GM18868 (cell line): ENCODE results near the gene NAT14.
"Not testable (repeated sequence)": the region's sequence is repeated elsewhere in the genome, so short reads cannot be mapped to it uniquely, and the experiment has no call there.

Experiments used
- ATAC-seq: cut with Tn5 transposase; IDR thresholded peaks from one replicate; pipeline ENCODE4 v1.9.1; 2021; ENCODE audit warnings: mild to moderate bottlenecking, moderate library complexity; ENCODE audit not compliant: unreplicated experiment

The NAT14 gene, protein sequence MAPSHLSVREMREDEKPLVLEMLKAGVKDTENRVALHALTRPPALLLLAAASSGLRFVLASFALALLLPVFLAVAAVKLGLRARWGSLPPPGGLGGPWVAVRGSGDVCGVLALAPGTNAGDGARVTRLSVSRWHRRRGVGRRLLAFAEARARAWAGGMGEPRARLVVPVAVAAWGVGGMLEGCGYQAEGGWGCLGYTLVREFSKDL

DNA sequence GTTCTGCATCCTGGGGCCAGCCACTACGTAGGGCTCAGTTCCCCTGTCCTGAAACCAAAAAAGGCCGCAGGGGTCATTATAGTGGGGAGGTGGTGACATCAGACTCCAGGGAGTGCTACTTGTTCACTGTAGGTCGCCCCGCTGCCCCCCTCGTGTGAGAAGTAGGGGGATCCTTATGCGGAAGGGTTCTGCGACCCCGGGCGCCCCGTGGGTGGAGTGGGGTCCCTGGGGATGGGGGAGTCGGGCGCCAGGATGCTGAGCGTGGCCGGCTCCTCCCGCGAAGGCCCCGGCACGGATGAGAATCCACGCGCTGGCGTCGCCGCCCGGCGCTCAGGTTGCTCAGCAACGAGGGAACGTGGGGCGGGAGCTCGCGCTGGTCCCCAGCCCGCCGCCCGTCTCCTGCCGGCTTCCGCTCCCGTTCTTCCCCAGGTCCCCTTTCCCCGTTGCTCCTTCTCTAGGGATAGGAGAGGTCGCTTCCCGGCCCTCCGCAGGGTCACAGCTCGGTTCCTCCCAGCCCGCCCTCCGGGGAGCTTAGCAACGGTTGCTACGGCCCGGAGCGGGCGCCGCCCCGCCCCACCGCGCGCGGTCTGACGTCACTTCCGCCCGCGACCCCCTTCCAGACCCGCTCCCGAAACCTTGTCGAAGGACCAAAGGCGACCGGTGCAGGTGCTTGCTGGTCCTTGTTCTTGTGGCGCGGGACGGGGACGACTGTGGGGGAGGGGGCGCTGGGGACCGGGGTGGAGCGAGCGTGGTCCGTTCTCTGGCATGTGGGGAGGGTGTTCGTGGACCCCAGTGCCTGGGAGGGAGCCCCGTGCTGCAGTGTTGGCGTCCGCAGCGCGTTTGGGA is at the start of gene NAT14:
TSS of gene NAT14 (plus strand) at position 596 of the 846 bp plus-strand sequence. CDS start 521 bp downstream, outside the sequence.
- no peak for ATAC-seq

DNA sequence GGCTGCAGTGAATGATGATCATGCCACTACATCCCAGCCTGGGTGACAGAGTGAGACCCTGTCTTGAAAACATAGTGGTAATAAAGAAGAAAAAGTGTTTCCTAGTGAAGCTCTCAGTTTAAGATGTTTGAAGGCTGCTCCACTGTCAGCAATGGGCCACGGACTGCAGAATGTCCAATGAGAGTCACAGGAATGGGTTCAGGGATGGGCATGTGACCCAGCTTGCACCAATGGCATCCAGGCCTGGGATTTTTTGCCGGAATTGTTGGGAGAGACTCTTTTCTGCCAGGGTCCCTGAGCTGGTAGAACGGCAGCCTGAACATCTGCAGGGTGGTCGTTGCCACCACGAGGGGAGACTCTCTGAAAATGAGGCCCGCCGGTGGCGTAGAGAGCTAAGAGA is 48.1 kb upstream of the NAT14 start:
- no peak for ATAC-seq

DNA sequence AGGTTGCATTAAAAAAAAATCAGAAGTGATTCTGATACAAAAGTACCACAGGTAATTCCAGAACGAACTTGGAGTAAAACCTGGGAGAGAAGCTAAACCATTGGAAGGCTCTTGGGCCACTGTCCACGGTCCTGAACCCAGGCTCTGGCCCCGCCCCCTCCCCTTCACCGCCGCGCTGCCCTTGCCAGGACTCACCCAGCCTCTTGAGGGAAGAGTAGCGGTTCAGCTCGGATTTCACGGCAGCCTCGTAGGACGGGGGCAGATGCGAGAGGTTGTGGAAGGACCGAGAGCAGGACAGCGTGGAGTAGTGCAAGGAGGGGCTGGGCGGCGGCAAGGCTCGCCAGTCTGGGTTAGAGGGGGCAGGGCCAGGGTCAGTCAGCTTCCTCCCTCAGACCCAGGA is 47.6 kb upstream of the NAT14 start:
- no peak for ATAC-seq

DNA sequence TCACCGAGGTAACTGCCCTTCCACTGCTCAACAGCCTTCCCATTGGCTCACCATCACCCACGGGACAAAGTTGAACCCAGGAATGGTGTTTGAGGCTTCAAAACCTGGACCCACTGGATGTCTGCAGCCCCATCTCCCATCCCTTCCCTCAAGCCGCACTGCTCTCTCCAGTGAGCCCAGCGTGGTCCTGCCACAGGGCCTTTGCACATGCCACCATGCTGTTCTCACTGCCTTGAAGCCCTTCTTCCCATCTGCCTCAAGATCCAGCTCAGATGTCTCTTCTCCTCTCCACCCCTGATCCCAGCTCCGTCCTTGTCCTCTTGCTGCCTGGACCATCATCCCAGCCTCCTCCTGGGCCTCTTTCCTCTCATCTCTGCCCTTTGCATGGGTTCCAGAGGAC is 45.9 kb upstream of the NAT14 start:
- ATAC-seq, result no peak

DNA sequence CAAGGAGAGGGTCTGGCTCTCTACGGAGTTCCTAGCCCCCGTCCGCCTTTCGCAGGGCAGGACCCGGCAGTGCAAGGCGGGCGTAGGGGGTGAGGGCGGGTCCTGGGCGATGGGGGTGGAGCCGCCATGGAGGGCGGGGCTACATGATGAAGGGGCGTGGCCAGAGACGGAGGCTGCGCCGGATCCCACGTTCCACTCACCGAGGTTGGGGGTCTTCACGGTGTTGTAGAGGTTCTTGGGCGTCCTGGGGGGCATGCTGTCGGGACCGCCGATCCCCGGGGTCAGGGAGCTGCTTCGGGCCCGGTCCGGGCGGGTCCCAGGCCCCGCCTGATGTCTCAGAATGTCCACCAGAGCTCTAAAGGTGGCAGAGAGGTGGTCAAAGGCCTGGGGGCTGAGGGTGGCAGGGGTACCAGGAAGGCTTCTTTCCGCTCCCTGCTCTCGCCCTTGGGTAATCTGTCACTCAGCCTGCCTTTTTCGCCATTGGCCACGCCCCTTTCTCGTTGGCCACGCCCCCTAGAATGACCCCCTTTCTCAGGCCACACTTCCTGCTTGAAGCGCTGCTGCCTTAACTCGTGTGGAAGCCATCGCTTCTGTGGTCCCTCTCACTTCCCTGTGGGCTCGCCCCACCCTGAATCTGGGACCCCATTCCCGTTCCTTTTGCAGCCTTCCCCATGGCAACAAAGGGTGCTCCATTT is 44.4 kb upstream of the NAT14 start:
- ATAC-seq, result no peak

DNA sequence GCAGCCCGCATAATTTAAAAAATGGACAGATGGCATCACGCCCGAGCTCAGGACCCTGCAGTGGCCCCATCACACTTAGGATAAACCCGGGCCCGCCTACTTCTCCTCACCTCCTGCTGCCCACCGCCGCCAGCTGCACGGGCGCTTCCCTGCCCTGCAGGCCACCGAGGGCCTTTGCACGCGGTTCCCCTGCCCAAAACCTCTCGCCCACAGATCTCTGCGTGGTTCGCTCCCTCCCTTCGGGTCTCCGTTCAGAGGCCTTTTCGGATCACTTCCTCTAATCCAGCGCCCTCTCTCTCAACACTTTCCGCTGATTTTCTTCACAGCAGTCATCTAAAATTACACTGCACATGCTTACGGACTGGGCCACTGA is 43.7 kb upstream of the NAT14 start:
- no peak for ATAC-seq

DNA sequence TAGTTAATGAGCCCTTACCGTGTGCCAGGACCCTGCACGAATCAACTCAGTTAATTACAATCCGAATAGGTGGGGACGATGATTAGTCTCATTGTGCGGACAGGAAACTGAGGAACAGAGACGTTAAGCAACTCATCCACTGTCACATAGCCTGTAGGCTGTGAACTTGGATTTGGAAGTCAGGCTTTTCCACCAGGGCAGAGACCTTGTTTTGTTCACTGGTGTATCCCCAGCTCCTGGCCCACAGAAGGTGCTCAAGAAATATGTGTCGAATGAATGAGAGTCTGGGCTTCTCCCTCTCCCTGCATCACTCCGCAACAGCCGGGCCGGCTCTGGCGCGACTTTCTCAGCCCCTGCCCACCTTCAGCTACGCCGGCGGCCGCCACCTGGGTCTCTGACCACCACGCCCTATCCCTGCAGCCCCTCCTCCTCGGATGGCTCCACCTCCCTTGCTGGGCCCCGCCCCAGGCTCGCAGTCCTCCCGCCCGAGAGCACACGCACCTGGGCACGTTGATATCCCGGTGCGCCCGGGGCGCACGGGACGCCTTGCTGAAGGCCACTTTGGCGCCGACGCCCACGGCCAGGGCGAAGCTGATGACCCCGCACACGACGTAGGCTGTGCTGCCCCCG is 43.2 kb upstream of the NAT14 start:
- no peak for ATAC-seq

DNA sequence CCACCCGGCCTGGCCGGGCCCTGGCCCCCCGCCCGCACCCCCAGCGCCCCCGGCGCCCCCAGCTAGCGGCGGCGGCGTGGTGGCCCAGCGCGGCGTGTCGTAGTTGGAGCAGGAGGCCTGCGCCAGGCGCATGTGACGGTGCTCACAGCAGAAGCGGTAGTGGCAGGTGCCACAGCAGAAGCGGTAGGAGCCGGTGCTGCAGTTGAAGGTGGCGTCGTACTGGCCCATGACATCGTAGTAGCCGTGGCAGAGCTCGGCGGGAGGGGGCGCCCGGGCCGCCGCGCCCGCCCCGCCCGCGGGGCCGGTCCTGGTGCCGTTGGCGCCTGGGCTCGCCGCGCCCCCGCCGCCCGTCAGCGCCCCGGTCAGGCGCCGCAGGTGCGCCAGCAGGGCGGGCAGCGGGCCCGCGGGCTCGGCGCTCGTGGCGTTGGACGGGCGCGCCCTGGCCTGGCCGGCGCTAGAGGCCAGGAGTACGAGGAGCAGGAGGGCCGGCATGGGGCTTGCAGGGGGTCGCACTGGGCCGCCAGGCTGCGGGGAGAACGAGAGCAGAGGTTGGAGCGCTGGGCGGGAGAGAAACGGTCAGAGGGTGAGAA is 42.5 kb upstream of the NAT14 start:
- ATAC-seq, result no peak

DNA sequence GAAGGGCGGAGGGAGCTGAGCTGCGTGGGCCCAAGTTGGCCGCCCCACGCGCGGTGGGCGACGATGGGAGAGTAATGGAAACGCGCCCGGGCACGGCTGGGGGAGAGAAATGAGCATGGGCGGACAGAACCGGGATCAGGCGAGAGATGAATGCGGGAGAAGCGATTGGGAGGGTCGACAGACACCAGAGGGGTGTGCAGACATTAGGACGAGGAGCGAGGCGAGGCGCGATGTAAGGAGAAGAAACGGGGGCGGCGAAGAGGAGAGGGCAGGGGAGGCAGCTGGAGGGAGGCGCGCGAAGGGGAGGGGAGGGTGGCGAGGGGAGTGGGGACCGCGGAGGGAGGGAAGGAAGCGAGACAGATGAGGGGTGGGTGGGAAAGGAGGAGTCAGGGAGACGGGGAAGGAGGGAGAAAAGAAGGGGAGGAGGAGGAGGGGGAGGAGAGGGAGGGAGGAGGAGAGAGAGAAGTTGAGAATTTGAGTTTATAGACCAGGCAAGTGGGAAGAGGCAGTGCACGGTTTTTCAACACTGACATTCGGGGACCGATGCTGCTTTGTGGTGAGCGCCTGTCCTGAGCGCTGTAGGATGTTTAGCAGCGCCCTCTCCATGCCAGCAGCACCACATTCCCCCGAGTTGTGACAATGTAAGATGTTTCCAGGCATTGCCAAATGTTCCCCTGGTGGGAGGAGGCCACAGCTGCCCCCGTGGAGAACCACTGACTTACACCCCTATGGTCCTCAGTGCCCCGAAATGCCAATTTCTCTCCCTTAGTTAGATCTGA is 41.8 kb upstream of the NAT14 start, which contains the start of gene SHISA7:
TSS of gene SHISA7 (minus strand) at position 256 of the 779 bp plus-strand sequence. CDS start 437 bp downstream, outside the sequence.
- ATAC-seq, result no peak

DNA sequence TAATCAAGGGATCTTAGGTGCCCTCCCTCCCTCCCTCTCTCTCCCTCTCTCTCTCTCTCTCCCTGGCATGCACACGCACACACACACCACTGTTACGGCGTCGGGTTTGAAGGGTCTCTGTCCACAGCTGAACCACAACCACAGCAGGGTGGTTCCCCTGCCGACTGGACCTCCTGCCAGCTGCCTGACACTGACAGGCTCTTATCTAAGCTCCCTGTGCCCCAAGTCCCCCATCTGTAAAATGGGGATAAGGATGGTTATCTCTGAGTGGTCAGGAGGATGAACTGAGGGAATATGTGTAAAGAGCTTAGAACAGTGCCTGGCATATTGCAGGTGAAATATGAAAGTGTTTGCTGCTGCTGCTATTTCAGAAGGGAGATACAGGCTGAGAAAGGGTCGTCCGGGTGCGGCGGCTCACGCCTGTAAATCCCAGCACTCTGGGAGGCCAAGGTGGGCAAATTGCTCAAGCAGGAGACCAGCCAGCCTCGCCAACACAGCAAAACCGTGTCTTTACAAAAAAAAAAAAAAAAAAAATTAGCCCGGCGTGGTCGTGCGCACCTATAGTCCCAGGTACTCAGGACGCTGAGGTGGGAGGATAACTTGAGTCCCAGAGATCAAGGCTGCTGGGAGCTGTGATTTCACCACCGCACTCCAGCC is 41.0 kb upstream of the NAT14 start:
- ATAC-seq, result no peak

DNA sequence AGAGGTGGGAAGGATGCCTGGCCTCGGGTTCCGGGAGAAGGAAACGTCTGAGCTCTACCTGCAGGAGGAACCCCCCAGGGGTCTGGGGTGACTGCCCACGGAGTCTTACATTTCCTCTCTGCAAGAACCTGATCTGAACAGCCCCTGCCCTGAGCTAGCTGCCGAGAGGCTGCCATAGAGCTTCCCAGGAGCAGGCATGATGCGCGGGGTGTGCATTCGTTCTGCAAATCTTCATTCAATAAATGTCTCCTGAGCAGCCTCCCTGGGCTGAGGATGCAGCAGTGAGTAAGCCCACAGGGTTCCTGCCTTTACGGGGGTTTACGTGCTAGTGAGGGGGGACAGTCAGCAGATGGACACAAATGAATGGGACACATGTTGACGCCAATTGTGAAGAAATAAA is 40.3 kb upstream of the NAT14 start:
- no peak for ATAC-seq

DNA sequence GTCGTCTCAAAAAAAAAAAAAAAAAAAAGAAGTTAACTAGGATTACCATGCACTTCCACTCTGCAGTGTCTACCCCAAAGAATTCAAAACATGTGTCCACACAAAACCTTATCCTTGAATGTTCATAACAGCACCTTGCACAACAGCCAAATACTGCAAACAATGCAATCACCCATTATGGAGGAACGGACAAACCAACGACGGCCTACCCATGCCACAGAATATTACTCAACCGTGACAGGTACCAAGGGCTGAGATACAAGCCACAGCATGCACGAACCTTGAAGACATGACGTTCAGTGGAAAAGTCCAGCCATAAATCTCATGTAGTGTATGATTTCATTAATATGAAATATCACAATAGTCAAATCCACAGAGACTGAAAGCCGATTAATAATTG is 38.9 kb upstream of the NAT14 start:
- ATAC-seq, result no peak

DNA sequence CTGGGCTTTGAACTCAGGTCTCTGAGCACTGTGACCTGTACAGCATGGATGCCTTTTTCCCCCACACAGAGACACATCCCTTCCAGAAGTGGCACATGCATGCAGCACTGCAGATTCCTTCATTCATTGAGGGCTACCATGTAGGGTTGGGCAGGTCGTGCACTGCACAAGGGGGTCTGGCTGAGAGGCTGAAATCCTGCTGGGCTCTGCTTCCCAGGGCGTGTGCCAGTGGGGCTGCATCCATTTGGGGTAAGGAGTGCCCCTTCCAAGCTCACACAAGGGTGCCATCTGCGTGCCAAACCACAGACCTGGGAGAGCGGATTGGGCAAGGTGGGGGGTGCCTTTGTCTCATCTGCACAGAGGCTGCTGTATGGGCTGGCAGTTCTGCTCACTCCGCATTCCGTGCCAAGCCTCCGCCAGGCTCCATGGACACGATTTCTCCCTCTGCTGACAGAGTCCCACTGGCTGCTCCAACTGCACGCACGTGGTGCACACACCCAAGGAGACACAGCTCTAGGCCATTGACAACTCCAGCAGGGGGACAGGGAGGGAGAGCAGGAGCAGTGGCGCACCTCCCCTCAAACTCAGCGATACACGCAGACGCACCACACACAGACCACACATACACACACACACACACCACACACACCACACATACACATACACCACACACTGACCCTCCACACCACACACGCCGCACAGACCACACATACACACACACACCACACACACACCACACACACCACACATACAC is 37.4 kb upstream of the NAT14 start:
- ATAC-seq, result no peak

DNA sequence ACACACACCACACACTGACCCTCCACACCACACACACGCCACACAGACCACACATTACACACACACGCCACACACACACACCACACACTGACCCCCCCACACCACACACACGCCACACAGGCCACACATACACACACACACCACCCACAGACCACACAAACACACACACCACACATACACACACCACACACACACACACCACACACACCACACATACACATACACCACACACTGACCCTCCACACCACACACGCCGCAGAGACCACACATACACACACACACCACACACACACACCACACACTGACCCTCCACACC is 36.9 kb upstream of the NAT14 start:
- ATAC-seq, result not testable (repeated sequence)

DNA sequence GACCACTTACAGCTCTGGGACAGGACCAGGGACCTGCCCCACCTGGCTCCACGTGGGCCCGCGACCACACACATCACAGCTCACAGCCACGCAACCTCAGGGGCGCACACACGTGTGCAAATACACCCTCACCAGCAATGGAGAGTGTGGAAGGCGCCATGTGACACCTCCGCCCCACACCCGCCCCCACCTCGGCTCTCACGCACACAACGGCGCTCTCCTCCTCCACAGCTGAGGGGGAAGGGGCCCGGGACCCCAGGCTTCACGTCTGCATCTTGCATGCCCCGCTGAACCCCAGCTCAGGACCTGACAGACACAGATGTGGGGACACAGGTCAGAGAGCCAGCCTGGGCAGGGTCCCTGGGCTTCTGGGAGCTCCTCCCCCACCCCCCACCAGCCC is 35.5 kb upstream of the NAT14 start:
- ATAC-seq, result no peak

DNA sequence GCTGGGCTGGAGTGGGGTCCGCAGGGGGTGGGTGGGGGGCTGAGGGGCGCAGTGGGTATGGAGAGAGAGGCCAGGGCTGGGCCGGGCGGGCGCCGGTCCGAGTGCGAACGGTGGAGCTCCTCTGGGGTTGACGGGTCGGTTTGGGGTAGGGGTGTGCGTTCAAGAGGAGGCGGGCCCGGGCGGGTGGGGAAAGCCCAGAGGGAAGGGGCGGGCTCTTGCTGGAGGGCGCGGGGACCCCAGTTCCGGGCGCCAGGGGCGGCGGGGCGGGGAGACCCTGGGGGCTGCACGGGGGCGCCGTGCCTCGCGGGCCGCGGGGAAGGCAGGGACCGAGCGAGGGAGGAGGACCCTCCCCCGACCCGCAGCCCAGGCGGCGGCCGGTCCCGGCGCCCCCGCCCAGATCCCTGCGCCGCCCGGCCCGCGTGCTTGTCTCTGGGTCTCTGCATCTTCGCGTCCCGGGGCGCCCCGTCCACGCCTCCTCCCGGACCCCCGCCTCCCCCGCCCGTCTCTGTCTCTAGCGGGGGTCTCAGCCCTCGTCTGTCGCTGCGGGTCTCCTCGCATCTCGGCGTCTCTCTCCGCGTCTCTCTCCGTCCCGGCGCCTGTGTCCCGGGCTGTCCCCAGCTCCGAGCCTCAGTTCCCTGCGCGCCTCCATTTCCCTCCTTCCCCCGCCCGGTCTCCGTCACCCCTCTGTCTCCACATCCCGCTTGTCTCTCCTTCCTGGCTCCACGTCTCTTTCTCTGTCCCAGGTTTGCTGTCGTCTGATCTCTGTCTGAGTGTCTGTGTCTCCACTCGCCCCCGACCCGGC is 33.6 kb upstream of the NAT14 start:
- no peak for ATAC-seq

DNA sequence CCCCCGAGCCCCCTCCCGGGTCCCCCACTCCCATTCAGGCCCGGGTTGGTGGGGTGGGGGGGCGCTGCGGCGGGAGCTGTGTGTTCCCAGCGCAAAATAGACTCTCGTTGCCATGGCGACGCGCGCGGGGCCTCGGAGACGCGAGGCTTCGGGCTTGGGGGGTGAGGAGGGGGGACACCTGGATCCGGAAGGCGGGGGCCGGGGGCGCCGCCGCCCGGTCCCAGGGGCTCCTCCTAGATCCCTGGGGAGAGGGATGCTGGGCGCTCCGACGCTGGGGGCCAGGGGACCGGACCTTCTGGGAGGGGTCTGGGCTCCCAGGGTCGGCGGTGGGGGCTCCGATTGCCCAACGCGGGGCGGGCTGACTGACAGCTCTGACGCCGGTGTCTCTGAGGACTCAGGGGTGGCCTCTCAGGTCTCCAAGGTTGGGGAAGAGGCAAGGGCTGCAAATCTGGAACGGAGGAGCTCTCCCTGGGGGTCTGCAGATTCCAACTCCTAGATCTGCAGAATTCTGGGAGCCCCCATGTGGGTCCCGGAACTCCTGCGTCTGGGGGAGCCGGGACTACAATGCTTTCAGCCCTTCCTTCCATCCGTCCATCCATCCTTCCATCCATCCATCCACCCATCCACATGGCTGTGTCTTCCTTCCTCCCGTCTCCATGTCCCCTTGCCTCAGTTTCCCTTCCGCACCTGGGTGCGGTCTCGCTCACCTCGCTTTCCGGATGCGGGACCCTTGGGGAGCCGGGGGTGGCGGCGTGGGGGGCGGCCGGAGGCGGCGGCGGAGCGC is 32.8 kb upstream of the NAT14 start:
- ATAC-seq, result no peak
